Ishikawa (cell line): ENCODE results near the gene ELP2.

ENCODE experiments used
- CEBPB ChIP-seq: IDR thresholded peaks from 2 replicates; pipeline ENCODE4 v1.6.1; 2012
- CREB1 ChIP-seq: IDR thresholded peaks from 2 replicates; pipeline ENCODE4 v1.6.1; 2012; ENCODE audit warnings: low read depth
- EGR1 ChIP-seq: IDR thresholded peaks from 2 replicates; pipeline ENCODE4 v1.6.1; 2012
- EP300 ChIP-seq: IDR thresholded peaks from 2 replicates; pipeline ENCODE4 v1.6.1; 2012; ENCODE audit warnings: borderline replicate concordance
- FOXM1 ChIP-seq: IDR thresholded peaks from 2 replicates; pipeline ENCODE4 v1.6.1; 2012; ENCODE audit warnings: low read depth, borderline replicate concordance
- NFIC ChIP-seq: IDR thresholded peaks from 2 replicates; pipeline ENCODE4 v1.6.1; 2012
- RAD21 ChIP-seq: IDR thresholded peaks from 2 replicates; pipeline ENCODE4 v1.6.1; 2012; ENCODE audit warnings: low read depth
- TAF1 ChIP-seq: IDR thresholded peaks from 2 replicates; pipeline ENCODE4 v1.6.1; 2012; ENCODE audit warnings: low read depth, mild to moderate bottlenecking
- TCF12 ChIP-seq: IDR thresholded peaks from 2 replicates; pipeline ENCODE4 v1.6.1; 2012; ENCODE audit warnings: low read depth
- TEAD4 ChIP-seq: IDR thresholded peaks from 2 replicates; pipeline ENCODE4 v1.6.1; 2012
- YY1 ChIP-seq: IDR thresholded peaks from 2 replicates; pipeline ENCODE4 v1.6.1; 2012; ENCODE audit warnings: low read depth
- ZBTB7A ChIP-seq: IDR thresholded peaks from 2 replicates; pipeline ENCODE4 v1.6.1; 2012; ENCODE audit warnings: low read depth
- TF ChIP-seq, protein P1 (sequence below): IDR thresholded peaks from 2 replicates; pipeline ENCODE4 v1.6.1; 2012
- TF ChIP-seq, protein P2 (sequence below): IDR thresholded peaks from 2 replicates; pipeline ENCODE4 v1.6.1; 2012
- TF ChIP-seq, protein P3 (sequence below): IDR thresholded peaks from 2 replicates; pipeline ENCODE4 v1.6.1; 2012; ENCODE audit warnings: low read depth, mild to moderate bottlenecking

The ELP2 gene

DNA sequence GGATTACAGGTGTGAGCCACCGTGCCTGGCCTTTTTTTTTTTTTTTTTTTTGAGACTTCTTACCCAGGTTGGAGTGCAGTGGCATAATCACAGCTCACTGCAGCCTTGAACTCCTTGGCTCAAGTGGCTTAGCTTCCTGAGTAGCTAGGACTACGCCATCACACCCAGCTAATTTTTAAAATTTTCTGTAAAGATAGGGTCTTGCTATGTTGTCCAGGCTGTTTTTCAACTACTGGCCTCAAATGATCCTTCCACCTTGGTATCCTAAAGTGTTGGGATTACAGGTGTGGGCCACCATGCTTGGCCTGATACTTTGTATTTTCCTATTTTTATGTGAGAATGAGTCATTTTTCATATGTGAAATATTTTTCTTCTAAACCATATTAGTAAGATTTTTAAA lies 13.7 kb downstream of the ELP2 start:
- TF ChIP-seq CEBPB (no peak), RAD21 (no peak)
- TF ChIP-seq, protein P1, sequence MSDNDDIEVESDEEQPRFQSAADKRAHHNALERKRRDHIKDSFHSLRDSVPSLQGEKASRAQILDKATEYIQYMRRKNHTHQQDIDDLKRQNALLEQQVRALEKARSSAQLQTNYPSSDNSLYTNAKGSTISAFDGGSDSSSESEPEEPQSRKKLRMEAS, result no peak

DNA sequence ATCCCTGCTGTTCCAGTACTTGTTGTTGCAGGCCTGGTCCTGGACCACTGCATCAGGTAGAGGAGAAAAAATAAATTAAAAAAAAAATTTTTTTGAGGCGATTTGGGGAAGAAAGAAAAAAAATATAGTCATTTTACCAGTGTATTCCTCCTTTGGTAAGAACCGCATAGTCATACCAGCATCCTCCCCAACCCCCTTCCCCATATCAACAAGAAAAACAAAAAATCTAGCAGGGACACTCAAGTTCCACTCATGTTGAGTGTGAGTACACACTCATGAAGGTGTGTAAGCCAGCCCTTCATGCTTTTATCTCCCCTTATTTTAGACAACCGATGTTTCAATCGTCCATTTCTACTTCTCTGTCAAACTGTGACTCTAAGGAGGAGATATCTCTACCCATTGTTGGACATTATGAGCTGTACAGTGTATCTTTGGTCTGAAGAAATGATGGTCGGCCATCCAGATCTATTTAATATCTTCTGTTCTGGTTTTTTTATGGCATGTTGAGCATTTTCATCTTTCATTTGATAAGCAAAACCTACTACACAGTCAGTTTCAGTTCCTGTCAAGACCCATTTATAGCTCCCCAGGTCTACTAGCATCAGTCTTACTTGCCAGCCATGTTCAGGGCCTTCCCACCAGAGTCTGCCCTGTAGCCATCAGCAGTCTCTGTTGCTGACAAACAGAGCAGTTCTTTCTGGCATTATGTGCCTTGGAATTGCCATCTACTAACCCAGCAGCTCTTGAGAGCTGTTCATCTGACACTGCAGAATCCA lies 20.0 kb downstream of the ELP2 start:
- TF ChIP-seq TEAD4, result no peak
- TF ChIP-seq CEBPB, result no peak
- no peak for TF ChIP-seq EGR1
- no peak for TF ChIP-seq YY1
- no peak for TF ChIP-seq EP300
- no peak for TF ChIP-seq CREB1
- TF ChIP-seq, protein P2, sequence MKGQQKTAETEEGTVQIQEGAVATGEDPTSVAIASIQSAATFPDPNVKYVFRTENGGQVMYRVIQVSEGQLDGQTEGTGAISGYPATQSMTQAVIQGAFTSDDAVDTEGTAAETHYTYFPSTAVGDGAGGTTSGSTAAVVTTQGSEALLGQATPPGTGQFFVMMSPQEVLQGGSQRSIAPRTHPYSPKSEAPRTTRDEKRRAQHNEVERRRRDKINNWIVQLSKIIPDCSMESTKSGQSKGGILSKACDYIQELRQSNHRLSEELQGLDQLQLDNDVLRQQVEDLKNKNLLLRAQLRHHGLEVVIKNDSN, result no peak
- TF ChIP-seq RAD21, result no peak
- TF ChIP-seq TCF12, result no peak
- TF ChIP-seq, protein P3, sequence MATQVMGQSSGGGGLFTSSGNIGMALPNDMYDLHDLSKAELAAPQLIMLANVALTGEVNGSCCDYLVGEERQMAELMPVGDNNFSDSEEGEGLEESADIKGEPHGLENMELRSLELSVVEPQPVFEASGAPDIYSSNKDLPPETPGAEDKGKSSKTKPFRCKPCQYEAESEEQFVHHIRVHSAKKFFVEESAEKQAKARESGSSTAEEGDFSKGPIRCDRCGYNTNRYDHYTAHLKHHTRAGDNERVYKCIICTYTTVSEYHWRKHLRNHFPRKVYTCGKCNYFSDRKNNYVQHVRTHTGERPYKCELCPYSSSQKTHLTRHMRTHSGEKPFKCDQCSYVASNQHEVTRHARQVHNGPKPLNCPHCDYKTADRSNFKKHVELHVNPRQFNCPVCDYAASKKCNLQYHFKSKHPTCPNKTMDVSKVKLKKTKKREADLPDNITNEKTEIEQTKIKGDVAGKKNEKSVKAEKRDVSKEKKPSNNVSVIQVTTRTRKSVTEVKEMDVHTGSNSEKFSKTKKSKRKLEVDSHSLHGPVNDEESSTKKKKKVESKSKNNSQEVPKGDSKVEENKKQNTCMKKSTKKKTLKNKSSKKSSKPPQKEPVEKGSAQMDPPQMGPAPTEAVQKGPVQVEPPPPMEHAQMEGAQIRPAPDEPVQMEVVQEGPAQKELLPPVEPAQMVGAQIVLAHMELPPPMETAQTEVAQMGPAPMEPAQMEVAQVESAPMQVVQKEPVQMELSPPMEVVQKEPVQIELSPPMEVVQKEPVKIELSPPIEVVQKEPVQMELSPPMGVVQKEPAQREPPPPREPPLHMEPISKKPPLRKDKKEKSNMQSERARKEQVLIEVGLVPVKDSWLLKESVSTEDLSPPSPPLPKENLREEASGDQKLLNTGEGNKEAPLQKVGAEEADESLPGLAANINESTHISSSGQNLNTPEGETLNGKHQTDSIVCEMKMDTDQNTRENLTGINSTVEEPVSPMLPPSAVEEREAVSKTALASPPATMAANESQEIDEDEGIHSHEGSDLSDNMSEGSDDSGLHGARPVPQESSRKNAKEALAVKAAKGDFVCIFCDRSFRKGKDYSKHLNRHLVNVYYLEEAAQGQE, result no peak

DNA sequence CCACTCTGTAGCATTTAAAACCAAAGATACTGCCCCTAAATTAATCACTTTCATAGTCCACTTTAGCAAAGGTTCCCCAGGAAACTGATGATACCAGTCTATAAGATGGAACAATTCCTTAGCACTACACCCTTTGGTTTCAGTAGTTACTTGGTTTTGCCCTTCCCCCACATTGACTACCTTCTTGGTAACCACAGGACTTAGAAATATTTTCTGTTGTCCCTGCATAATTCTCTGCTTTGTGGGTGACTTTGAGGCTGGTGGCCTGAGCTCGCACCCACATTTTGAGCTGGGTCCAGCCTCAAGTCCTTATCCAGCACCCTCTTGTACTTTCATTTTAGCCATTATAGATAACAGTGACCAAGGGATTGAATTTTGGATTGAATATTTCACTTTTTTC lies 23.1 kb downstream of the ELP2 start:
- TF ChIP-seq CEBPB (no peak), NFIC (no peak), TCF12 (no peak), CREB1 (no peak), YY1 (no peak)

DNA sequence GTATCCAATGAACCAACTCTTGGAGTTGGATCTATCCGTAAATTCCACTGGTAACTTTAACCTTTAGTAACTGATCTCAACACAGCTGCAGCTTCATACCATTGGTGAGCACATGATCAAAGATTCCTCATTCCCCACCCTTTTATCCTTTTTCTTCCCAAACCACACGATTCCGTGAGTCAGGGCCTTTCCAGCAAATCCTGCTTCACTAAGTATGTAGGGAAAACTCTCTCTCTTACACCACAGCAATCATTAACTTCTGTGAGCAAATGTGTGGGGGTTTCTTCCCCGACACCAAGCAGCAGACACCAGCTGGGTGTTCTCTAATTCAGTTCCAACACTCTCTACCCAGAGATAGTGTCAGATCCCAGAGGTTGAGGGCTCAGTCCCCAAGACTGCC lies 23.5 kb downstream of the ELP2 start:
- TF ChIP-seq YY1 (no peak), TEAD4 (no peak), NFIC (no peak), CEBPB (no peak), RAD21 (no peak), EP300 (no peak), ZBTB7A (no peak), TCF12 (no peak), TAF1 (no peak), FOXM1 (no peak), CREB1 (no peak)
- TF ChIP-seq, protein P1, result no peak
- TF ChIP-seq, protein P3, result no peak
- TF ChIP-seq, protein P2, result no peak

DNA sequence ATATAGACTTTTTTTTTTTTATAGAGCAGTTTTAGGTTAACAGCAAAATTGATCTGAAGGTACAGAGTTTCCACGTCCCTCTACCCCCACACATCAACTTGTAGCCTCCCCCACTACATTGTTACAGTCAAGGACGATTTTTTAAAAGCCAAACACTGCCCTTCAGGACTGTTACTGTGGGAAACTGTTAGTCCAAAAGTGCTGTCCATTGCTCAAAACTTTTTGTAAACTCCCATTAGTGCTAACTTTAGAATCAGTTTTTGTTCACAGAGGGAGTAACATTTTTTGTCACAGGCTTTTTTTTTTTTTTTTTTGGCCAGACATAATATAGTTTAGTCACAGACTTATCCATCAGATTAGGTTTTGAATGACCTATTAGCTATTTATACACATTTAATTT lies 24.1 kb downstream of the ELP2 start:
- TF ChIP-seq TAF1, result no peak
- no peak for TF ChIP-seq YY1
- no peak for TF ChIP-seq RAD21
- no peak for TF ChIP-seq TCF12
- no peak for TF ChIP-seq NFIC
- no peak for TF ChIP-seq CEBPB
- TF ChIP-seq, protein P3, result no peak
- TF ChIP-seq, protein P1, result no peak
